Stimulated activated CD8-positive, alpha-beta memory T cell treated with anti-CD3 and anti-CD28 coated beads, Interleukin-2, amount 100 ng/mL, for 1 hour (primary cell): ENCODE data around the gene KRT27.
"Not testable (repeated sequence)": the region's sequence is repeated elsewhere in the genome, so short reads cannot be mapped to it uniquely, and the experiment has no call there.

ENCODE experiments used
- DNase-seq, 2 donors: peaks; one replicate each; pipeline ENCODE4 v3.0.0-alpha.2; 2020; ENCODE audit warnings: low read depth in 2 of 2

The KRT27 gene

DNA sequence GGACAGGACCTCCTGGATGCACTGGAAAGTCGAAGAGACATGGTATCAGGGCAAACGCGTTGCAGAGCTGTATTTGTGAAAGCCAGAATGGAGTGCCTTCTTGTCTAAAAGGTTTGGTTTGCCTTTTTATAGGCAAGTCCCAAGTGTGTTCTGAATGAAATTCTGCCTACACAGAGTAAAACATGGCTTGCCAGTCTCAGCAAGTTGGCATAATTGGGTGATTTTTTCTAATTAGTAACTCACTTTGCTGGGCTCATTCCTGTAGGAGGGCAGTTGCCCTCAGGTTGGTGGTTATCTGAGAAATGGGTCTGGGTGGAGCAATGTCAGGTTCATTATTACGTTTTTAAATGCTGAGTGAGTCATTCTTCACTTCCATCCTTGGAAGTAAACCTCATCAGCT is 27.1 kb downstream of the KRT27 start, which contains the start of gene KRT25:
Gene KRT25, minus strand, starts transcription at position 101 of the 400 bp plus-strand sequence. Its CDS starts 60 bp downstream, at position 41.
- DNase-seq: no peak

- DNase-seq: no peak
Measured at GRCh38 chr17:40753804-40754203, 28.5 kb downstream of the KRT27 start.

DNA sequence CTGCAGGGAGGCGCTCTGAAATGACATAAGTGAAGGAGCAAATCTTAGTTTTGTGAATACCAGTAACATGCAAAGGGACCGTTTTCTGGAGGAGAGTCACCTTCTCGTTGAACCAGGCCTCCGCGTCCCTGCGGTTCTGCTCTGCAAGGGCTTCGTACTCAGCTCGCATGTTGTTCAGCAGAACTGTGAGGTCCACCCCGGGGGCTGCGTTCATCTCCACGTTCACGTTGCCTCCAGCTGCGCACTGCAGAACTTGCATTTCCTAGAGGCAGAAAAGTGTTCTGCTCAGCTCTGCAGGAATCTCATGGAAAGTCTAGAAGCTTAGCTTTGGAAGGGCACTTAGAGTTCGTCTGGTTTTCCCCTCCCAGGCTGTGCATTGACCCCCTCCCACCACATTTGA is 31.3 kb downstream of the KRT27 start:
- DNase-seq: no peak

DNA sequence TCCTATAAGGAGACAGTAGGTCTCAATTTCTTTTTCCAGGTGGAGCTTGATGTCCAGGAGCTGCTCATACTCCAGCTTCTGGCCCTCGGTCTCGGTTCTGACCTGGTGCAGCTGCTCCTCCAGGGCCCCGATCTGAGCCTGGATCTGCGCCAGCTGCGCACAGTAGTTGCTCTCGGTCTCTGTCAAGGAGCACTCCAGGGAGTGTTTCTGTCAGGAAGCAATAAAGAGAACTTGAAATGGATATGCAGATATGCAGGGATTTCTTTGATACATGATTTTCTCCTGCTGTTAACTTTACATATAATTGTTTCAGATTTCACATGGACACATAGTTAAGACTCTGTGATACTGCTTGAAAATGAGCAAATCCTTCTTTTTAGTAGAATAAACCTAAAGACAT is 32.0 kb downstream of the KRT27 start:
- DNase-seq: no peak

DNA sequence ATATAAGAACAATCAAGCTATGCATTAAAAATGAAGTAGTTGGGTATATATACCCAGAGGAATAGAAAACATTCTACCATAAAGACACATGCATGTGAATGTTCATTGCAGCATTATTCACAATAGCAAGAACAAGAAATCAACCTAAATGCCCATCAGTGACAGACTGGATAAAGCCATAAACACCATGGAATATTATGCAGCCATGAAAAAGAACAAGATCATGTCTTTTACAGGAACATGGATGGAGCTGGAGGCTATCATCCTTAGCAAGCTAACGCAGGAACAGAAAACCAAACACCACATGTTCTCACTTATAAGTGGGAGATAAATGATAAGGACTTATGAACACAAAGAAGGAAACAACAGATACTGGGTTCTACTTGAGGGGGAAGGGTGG is 33.7 kb downstream of the KRT27 start:
- not testable (repeated sequence) for DNase-seq

DNA sequence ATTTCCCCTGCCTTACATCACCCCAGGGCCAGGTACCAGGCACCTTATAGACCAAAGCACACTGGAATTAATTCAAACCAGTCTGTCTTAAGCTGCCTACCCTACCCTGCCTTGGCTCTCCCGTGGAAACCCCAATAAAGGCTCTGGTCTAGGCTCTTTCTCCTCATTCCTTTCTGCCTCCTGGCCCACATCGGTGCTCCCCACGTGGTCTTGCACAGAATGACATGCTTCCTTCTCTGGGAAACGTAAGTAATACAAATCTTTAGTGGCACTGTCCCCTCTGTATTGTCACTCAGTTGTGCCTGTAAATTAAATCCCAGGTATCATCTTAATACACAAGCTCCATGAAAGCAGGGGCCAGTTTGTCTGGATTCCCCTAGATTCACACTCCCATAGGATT is 43.8 kb downstream of the KRT27 start:
- DNase-seq: no peak

DNA sequence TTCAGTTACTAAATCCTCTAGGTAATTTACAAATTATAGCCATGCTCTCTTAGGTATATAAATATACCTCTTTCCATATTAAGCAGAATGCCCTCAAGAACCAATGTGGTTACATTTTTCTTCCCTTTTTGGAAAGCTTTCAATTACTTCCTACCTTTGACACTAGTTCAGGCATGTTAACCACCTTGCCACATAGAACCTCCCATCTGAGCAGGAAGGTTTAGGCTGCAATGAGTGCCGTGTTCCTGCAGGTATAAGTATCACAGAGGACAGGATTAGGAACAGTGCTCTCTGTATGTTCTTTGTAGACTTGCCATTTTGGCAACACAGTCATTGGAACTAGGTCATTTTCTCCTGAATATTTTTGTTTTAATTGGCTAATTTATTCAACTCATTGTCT is 47.3 kb downstream of the KRT27 start:
- no peak for DNase-seq

- no peak for DNase-seq
Measured at GRCh38 chr17:40734018-40734417, 48.3 kb downstream of the KRT27 start.

GRCh38 chr17:40730970-40731369 is 51.4 kb downstream of the KRT27 start:
- no peak for DNase-seq

GRCh38 chr17:40727447-40728231 is 54.7 kb downstream of the KRT27 start:
- DNase-seq: no peak

DNA sequence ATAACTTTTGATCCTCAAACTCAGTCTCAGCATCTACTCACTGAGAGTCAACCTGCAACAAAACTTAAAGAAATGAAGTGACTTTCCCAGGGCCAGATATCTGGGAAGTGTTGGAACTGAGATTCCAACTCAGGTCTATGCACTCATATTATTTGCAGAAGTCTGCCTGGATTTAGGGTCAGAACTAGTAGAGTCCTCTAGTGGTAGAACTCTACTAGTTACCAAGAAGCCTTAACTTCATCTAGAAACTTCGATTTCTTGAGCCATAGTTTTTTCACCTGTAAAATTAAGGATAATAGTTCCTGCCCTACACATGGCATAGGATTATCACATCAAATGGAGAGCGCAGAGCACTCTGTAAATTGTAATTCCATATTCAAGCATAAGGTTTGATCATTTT is 55.4 kb downstream of the KRT27 start:
- DNase-seq: no peak
